GM21825 (cell line): ENCODE results near the gene PTGER4.
"Not testable (repeated sequence)": the region's sequence is repeated elsewhere in the genome, so short reads cannot be mapped to it uniquely, and the experiment has no call there.

ENCODE experiments used
- ATAC-seq: cut with Tn5 transposase; IDR thresholded peaks from one replicate; pipeline ENCODE4 v1.9.1; 2021; ENCODE audit warnings: mild to moderate bottlenecking, moderate library complexity; ENCODE audit not compliant: unreplicated experiment

Gene PTGER4

GRCh38 chr5:40688996-40689395 lies 9.3 kb downstream of the PTGER4 start:
- ATAC-seq = no peak

DNA sequence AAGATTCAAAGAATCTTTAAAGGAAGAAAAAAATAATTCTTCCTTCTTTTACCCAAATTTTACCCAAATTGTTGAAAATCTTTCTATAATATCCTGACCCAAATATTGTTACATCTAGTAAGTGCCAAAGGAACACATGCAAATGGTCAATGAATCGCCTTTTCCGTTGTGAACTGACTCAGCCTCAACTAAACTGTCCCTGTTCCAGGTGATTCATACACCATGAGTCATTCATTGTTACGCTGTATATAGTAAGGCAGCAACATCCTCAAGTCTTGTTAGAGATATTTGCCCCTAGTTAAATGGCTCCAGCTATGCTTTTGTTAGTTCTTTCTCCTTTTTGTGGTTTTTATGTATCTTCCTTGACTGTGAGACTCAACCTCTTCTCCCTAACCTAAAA lies 9.7 kb downstream of the PTGER4 start:
- peak; percentile 65 for ATAC-seq

- ATAC-seq = no peak
Measured at GRCh38 chr5:40690267-40690666, 10.6 kb downstream of the PTGER4 start.

DNA sequence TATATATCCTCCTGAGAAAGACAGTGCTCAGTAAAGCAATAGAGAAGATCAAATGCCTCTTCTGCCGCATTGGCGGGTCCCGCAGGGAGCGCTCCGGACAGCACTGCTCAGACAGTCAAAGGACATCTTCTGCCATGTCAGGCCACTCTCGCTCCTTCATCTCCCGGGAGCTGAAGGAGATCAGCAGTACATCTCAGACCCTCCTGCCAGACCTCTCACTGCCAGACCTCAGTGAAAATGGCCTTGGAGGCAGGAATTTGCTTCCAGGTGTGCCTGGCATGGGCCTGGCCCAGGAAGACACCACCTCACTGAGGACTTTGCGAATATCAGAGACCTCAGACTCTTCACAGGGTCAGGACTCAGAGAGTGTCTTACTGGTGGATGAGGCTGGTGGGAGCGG lies 12.2 kb downstream of the PTGER4 start:
- no peak for ATAC-seq

DNA sequence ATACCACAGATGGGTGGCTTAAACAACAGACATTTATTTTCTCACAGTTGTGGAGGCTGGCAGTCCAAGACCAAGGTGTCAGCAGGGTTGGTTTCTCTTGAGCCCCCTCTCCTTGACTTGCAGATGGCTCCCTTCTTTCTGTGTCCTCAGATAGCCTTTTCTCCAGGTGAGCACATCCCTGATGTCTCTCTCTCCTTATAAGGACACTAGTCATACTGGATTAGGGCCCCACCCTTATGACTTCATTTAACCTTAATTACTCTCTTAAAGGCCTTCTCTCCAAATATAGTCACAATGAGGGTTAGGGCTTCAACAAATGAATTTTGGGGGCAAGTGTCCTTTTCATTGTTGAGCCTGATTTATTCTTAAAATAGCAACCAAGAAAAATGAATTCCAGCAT lies 14.7 kb downstream of the PTGER4 start:
- ATAC-seq = no peak

DNA sequence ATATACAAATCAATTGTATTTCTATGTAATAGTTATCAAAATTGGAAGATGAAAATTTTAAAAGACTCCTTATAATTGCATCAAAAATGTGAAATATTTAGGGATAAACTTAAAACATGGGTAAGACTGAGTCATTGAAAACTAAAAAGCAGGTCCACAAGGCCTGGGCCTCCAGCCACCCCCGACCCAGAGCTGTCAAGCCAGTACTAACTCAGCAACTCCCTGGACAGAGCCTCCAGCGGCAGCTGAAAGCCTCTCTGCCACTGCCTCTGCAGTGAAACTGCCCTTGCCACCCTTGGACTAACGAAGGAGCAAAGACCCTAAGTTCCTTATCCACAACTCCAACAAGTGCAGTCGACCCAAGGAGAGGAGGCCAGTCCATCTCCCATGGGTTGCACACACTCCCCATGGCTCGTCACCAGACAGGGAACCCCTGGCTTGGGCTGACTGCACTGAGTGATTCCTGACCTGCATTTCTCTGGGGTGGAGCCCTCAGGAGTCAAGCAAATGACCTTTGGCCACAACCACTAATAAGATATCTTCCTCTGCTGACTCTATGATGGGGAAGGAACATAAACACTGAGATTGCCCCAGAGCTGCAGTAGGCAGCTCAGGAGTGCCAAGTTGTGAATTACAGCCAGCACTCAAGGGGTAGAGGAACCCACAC lies 20.5 kb downstream of the PTGER4 start:
- ATAC-seq = no peak

DNA sequence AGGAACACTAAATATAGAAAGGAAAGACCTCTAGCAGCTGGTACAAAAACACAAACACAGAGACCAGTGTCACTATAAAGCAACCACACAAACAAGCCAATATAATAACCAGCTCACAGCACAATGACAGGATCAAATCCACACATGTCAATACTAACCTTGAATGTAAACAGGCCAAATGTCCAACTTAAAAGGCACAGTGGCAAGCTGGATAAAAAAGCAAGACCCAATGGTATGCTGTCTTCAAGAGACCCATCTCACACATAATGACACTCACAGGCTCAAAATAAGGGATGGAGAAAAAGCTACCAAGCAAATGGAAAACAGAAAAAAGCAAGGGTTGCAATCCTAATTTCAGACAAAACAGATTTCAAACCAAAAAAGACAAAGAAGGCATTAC lies 22.3 kb downstream of the PTGER4 start:
- ATAC-seq = not testable (repeated sequence)

DNA sequence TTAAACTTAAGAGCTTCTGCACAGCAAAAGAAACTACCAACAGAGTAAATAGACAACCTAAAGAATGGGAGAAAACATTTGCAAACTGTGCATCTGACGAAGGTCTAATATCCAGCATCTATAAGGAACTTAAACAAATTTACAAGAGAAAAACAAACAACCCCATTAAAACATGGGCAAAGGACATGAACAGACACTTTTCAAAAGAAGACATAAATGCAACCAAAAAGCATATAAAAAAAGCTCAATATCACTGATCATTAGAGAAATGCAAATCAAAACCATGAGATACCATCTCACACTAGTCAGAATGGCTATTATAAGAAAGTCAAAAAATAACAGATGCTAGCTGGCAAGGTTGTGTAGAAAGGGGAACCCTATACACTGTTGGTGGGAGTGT lies 25.8 kb downstream of the PTGER4 start:
- ATAC-seq = not testable (repeated sequence)

DNA sequence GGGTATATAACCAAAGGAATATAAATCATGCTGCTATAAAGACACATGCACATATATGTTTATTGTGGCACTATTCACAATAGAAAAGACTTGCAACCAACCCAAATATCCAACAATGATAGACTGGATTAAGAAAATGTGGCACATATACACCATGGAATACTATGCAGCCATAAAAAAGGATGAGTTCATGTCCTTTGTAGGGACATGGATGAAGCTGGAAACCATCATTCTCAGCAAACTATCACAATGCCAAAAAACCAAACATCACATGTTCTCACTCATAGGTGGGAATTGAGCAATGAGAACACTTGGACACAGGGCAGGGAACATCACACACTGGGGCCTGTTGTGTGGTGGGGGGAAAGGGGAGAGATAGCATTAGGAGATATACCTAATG lies 30.9 kb downstream of the PTGER4 start:
- not testable (repeated sequence) for ATAC-seq

- no peak for ATAC-seq
Measured at GRCh38 chr5:40714001-40714400, 34.3 kb downstream of the PTGER4 start.

GRCh38 chr5:40716000-40716399 lies 36.3 kb downstream of the PTGER4 start:
- no peak for ATAC-seq

DNA sequence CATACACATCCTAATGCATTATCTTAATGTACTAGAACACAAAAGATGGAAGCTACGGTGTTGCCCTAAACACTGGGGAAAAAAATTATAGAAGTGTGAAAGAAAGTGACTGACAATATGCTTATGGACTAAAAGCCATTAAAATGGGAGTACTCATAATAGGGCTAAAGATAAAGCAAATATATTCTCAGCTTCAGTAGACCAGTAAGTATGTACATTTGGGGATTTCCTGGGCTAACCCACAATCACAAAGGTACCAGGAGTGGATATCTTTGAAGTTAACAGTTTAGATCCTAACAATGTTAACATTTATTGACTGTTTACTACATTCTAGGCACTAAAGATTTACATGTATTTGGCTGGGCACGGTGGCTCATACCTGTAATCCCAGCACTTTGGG lies 36.9 kb downstream of the PTGER4 start:
- no peak for ATAC-seq

GRCh38 chr5:40717281-40717680 lies 37.6 kb downstream of the PTGER4 start:
- no peak for ATAC-seq

- ATAC-seq = no peak
Measured at GRCh38 chr5:40720069-40720468, 40.4 kb downstream of the PTGER4 start.

DNA sequence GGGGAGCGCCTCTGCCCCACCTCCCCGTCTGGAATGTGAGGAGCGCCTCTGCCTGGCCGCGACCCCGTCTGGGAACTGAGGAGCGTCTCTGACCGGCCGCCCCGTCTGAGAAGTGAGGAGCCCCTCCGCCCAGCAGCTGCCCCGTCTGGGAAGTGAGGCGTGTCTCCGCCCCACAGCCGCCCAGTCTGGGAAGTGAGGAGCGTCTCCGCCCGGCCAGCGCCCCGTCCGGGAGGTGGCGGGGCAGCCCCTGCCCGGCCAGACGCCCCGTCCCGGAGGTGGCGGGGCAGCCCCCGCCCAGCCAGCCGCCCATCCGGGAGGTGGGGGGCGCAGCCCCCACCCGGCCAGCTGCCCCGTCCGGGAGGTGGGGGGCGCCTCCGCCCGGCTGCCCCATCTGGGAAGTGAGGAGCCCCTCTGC lies 42.8 kb downstream of the PTGER4 start:
- not testable (repeated sequence) for ATAC-seq

DNA sequence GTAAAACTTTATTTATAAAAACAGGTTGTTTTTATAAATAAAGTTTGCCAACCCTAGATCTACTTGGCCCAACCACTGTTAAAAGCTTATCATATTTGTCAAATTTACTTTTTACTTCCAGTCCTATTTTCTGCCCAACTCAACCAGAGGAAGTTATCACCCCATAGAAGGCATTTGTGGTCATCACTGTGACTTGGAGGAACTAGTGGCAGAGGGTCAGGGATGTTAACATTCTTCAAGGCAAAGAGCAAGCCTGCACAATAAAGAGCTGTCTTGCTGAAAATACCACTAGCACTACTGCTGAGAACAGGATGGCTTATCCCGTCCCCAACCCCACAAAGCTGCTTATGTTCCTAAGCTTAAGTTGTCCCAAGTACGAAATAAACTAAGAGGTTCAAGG lies 53.7 kb downstream of the PTGER4 start:
- no peak for ATAC-seq

- no peak for ATAC-seq
Measured at GRCh38 chr5:40733879-40734563, 54.3 kb downstream of the PTGER4 start.

DNA sequence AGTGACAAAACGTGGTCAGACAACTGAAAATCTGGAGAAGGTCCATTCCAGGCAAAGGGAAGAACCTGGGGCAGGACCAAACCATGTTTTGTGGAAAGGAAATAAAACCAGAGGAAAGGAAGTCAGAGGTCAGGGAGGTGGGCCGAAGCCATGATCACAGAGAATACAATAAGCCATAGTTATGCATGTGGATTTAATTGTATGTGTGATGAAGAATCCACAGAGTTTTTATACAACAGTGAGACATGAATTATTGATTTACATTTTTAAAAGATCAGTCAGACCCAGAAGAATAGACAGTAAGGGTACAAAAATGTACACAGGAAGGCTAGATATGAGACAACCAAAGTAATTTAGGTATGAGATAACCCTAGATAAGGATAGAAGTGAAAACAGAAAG lies 55.3 kb downstream of the PTGER4 start:
- ATAC-seq = no peak

DNA sequence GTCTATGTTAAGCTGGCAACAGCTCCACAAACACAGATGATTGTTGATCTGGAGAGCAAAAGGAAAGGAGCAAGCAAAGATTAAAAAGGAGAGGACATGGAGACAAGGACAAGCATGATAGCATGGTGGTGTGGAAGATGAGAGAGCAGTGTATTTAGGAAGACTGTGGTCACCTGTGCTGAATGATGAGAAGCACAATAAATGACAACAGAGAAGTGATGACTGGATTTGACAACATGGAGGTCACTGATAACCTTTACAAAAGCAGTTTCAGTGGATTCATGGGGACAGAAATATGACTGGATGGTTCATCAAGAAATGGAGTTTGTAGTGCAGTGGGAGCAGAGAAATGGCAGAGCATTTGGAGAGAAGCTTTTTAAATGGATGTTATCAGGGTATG lies 55.9 kb downstream of the PTGER4 start:
- no peak for ATAC-seq

- no peak for ATAC-seq
Measured at GRCh38 chr5:40736103-40736875, 56.6 kb downstream of the PTGER4 start.

DNA sequence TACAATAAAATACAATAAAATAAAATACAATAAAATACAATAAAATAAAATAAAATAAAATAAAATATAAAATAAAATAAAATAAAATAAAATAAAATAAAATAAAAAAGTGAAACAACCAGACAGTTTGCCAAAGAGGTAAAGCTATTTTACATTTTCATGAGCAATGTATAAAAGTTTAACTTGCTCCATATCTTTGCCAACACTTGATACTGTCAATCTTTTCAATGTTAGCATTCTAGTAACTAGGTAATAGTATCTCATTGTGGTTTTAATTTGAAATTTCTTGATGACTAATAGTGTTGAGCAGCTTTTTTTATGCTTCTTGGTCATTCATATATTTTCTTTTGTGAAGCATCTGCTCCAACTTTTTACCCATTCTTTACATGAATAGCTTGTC lies 58.8 kb downstream of the PTGER4 start:
- no peak for ATAC-seq
